NT2/D1 (cell line): ENCODE data around the gene CYBA.
A peak's percentile ranks its signal among the peaks of the same experiment; 100 is the strongest.
"Not testable (repeated sequence)": the region's sequence is repeated elsewhere in the genome, so short reads cannot be mapped to it uniquely, and the experiment has no call there.

Experiments used
- DNase-seq: peaks from one replicate; pipeline ENCODE4 v3.0.0-alpha.2; 2011; ENCODE audit warnings: low read depth, low spot score
- H3K27me3 ChIP-seq: 2 replicates; pipeline ENCODE4 v1.6.0; 2011; ENCODE audit warnings: mild to moderate bottlenecking; ENCODE audit not compliant: insufficient read length, insufficient read depth
- H3K36me3 ChIP-seq: 2 replicates; pipeline ENCODE4 v1.6.1; 2011; ENCODE audit warnings: mild to moderate bottlenecking, low read length, mixed read lengths; ENCODE audit not compliant: insufficient read depth, insufficient read length
- H3K4me1 ChIP-seq: 2 replicates; pipeline ENCODE4 v1.5.1; 2011; ENCODE audit not compliant: insufficient read depth, insufficient read length
- H3K4me3 ChIP-seq: 2 replicates; pipeline ENCODE4 v1.5.1; 2011; ENCODE audit warnings: low read depth; ENCODE audit not compliant: insufficient read length
- H3K9ac ChIP-seq: 2 replicates; pipeline ENCODE4 v1.6.0; 2011; ENCODE audit warnings: low read depth; ENCODE audit not compliant: insufficient read length
- H3K9me3 ChIP-seq: 2 replicates; pipeline ENCODE4 v1.5.1; 2011; ENCODE audit warnings: mild to moderate bottlenecking, low read length; ENCODE audit not compliant: insufficient read depth
- SUZ12 ChIP-seq: IDR thresholded peaks from 2 replicates; pipeline ENCODE4 v1.6.1; 2011; ENCODE audit not compliant: insufficient read length, insufficient read depth; ENCODE audit errors: extremely low read depth
- YY1 ChIP-seq: IDR thresholded peaks from 2 replicates; pipeline ENCODE4 v1.6.1; 2011; ENCODE audit not compliant: insufficient read length, insufficient read depth
- ZNF274 ChIP-seq: IDR thresholded peaks from 2 replicates; pipeline ENCODE4 v1.6.1; 2011; ENCODE audit warnings: mild to moderate bottlenecking, low read depth, low read length

The CYBA gene

GRCh38 chr16:88677721-88678120 is 26.9 kb upstream of the CYBA start:
- Histone ChIP-seq H3K9ac (no peak overlapping the region), H3K4me1 (peaks cover 23% of the 10 kb centered on the region), H3K9me3 (no peaks in the 10 kb centered on the region), H3K4me3 (no peak overlapping the region), H3K36me3 (peaks cover 40% of the 10 kb centered on the region), H3K27me3 (no peaks in the 10 kb centered on the region)
- no peak for TF ChIP-seq SUZ12
- DNase-seq: no peak

DNA sequence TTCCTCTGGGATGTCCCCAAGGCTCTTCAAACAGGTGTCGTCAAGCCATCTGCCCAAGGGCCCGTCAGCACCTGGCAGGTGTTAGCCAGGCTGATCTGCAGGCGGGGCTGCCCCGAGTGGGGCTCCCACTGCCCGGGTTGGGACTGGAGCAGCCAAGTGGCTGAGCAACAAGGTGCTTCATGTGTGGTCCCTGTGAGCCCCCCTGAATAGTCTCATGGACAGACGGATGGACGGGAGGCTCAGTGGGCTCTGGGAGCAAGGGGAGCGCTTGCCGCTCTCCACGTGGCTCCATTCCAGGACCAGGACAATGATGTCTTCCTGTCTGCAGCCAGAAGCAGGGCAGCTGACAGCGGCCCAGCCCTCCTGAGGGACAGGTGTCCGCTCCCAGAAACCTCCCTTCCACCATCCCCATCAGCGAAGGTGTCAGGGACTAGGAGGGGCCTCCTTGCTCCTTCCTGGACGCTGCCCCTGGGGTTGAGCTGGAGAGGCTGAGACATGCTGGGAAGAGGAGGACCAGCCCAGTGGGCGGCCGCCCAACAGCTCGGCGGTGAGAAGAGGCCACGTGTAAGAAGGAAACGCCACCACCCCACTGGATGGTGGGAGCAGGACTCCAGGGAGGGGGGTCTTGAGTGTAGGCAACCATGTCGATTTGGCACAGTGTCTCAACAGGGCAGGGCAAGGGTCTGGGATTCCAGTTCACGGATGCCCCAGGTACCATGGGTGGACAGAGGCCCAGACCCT is 25.8 kb upstream of the CYBA start:
- no peak overlapping the region for H3K9ac ChIP-seq
- no peak for TF ChIP-seq SUZ12
- no peak for TF ChIP-seq YY1
- no peak for TF ChIP-seq ZNF274

GRCh38 chr16:88673716-88674379 is 23.0 kb upstream of the CYBA start:
- Histone ChIP-seq H3K36me3 (peaks cover 47% of the 10 kb centered on the region), H3K9me3 (no peaks in the 10 kb centered on the region), H3K9ac (no peak overlapping the region), H3K27me3 (no peaks in the 10 kb centered on the region), H3K4me3 (no peak overlapping the region), H3K4me1 (peaks cover 15% of the 10 kb centered on the region)
- DNase-seq: no peak
- TF ChIP-seq ZNF274: no peak
- no peak for TF ChIP-seq SUZ12
- TF ChIP-seq YY1: no peak

More for the DNA sequence above, 25.8 kb upstream of the CYBA start:
- no peaks in the 10 kb centered on the region for H3K9me3 ChIP-seq
- DNase-seq: no peak
- no peak overlapping the region for H3K4me3 ChIP-seq
- no peaks in the 10 kb centered on the region for H3K27me3 ChIP-seq
- peaks cover 22% of the 10 kb centered on the region for H3K4me1 ChIP-seq
- peaks cover 45% of the 10 kb centered on the region for H3K36me3 ChIP-seq

DNA sequence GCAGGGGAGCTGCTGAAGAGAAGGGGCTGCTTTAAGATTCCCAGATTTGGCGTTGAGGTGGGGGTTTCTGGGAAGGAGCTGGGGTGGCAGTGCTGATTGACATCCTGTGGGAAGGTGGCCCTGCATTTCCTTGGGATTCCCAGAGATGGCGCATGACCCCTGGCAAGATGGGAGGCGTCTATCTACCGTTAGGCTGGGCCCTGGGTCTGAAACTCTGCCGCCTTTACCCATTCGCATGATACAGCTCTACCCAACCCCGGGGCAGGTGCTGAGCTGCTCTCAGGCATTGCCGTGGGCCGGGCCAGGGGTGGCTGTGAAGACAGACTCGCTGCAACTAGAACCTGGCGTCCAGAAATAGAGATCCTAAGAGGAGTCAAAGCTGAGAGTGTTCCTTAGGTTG is 21.9 kb upstream of the CYBA start:
- H3K9ac ChIP-seq: peak overlapping the region; percentile 8
- H3K4me1 ChIP-seq: peaks cover 12% of the 10 kb centered on the region
- H3K36me3 ChIP-seq: peaks cover 51% of the 10 kb centered on the region
- no peaks in the 10 kb centered on the region for H3K27me3 ChIP-seq
- DNase-seq: peak; percentile 46
- no peak for TF ChIP-seq SUZ12
- no peak for TF ChIP-seq ZNF274
- TF ChIP-seq YY1: no peak
- no peaks in the 10 kb centered on the region for H3K9me3 ChIP-seq
- no peak overlapping the region for H3K4me3 ChIP-seq

DNA sequence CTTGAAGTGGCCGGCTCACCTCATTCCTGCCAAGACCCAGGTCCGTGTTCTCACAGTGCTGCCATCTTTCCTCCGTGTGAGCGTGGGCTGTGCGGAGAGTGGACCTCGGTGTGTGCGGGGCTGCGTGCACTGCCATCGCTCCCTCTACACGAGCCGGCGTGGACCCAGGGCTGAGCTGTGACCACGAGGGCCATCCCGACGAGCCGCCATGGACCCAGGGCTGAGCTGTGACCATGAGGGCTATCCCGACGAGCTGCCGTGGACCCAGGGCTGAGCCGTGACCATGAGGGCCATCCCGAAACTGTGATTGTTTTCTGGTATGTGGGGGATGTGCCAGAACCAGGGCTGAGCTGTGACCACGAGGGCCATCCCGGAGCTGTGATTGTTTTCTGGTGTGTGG is 21.0 kb upstream of the CYBA start:
- Histone ChIP-seq H3K9ac (no peak overlapping the region), H3K27me3 (no peaks in the 10 kb centered on the region), H3K36me3 (peaks cover 49% of the 10 kb centered on the region), H3K4me1 (peaks cover 6% of the 10 kb centered on the region), H3K9me3 (no peaks in the 10 kb centered on the region), H3K4me3 (no peak overlapping the region)
- TF ChIP-seq SUZ12 (no peak), YY1 (no peak), ZNF274 (no peak)
- DNase-seq: no peak

GRCh38 chr16:88669980-88670379 is 19.1 kb upstream of the CYBA start:
- TF ChIP-seq SUZ12 (no peak), YY1 (no peak), ZNF274 (no peak)
- no peaks in the 10 kb centered on the region for H3K9me3 ChIP-seq
- H3K4me3 ChIP-seq: no peak overlapping the region
- H3K36me3 ChIP-seq: peaks cover 37% of the 10 kb centered on the region
- H3K9ac ChIP-seq: no peak overlapping the region
- DNase-seq: no peak
- no peaks in the 10 kb centered on the region for H3K27me3 ChIP-seq
- peaks cover 6% of the 10 kb centered on the region for H3K4me1 ChIP-seq

- peaks cover 34% of the 10 kb centered on the region for H3K36me3 ChIP-seq
- H3K9me3 ChIP-seq, H3K4me1 ChIP-seq: not testable (repeated sequence)
Measured at GRCh38 chr16:88669493-88669892, 18.6 kb upstream of the CYBA start.

More at GRCh38 chr16:88669493-88669892, 18.6 kb upstream of the CYBA start:
- not testable (repeated sequence) for DNase-seq, H3K4me3 ChIP-seq, H3K9ac ChIP-seq, H3K27me3 ChIP-seq
